HUES64 (cell line): ENCODE results near the gene RELN.
"Not testable (repeated sequence)": the region's sequence is repeated elsewhere in the genome, so short reads cannot be mapped to it uniquely, and the experiment has no call there.

ENCODE experiments used
- H3K27ac ChIP-seq: 2 replicates; pipeline ENCODE4 v1.7.0; 2013; ENCODE audit warnings: low read depth, low read length, inconsistent platforms
- H3K27me3 ChIP-seq: 2 replicates; pipeline ENCODE4 v1.6.1; 2013; ENCODE audit warnings: mild to moderate bottlenecking, low read length; ENCODE audit not compliant: insufficient read depth
- H3K36me3 ChIP-seq: 2 replicates; pipeline ENCODE4 v1.6.1; 2013; ENCODE audit warnings: mild to moderate bottlenecking, low read length; ENCODE audit not compliant: insufficient read depth
- H3K4me1 ChIP-seq: 2 replicates; pipeline ENCODE4 v1.6.1; 2013; ENCODE audit warnings: mild to moderate bottlenecking, low read length, moderate library complexity; ENCODE audit not compliant: insufficient read depth
- H3K4me3 ChIP-seq: 2 replicates; pipeline ENCODE4 v1.5.1; 2013; ENCODE audit warnings: mild to moderate bottlenecking, low read length, moderate library complexity
- H3K9ac ChIP-seq: 2 replicates; pipeline ENCODE4 v1.6.1; 2013; ENCODE audit warnings: mild to moderate bottlenecking, low read depth, low read length
- H3K9me3 ChIP-seq: 2 replicates; pipeline ENCODE4 v1.6.1; 2013; ENCODE audit warnings: low read depth, low read length; ENCODE audit not compliant: insufficient read depth
- WGBS: fragments of 150-250, 120-280 bp; methylation state at CpG from one replicate; pipeline ENCODE4 v1.1.7; 2013; ENCODE audit warnings: missing lambda C conversion rate; 5-methylcytosine and 5-hydroxymethylcytosine counted together

The RELN gene

GRCh38 chr7:103525937-103526336, 463.5 kb downstream of the RELN start:
- no peaks in the 10 kb centered on the region for H3K36me3 ChIP-seq
- H3K4me1 ChIP-seq, result peaks cover 5% of the 10 kb centered on the region; the same call in 1 of the 2 replicates
- no peaks in the 10 kb centered on the region for H3K27me3 ChIP-seq
- H3K27ac ChIP-seq, result no peak overlapping the region
- no peaks in the 10 kb centered on the region for H3K9me3 ChIP-seq
- H3K4me3 ChIP-seq, result no peak overlapping the region
- 67% methylated on average over 1 of the region's 1 CpG for WGBS
- no peak overlapping the region for H3K9ac ChIP-seq

DNA sequence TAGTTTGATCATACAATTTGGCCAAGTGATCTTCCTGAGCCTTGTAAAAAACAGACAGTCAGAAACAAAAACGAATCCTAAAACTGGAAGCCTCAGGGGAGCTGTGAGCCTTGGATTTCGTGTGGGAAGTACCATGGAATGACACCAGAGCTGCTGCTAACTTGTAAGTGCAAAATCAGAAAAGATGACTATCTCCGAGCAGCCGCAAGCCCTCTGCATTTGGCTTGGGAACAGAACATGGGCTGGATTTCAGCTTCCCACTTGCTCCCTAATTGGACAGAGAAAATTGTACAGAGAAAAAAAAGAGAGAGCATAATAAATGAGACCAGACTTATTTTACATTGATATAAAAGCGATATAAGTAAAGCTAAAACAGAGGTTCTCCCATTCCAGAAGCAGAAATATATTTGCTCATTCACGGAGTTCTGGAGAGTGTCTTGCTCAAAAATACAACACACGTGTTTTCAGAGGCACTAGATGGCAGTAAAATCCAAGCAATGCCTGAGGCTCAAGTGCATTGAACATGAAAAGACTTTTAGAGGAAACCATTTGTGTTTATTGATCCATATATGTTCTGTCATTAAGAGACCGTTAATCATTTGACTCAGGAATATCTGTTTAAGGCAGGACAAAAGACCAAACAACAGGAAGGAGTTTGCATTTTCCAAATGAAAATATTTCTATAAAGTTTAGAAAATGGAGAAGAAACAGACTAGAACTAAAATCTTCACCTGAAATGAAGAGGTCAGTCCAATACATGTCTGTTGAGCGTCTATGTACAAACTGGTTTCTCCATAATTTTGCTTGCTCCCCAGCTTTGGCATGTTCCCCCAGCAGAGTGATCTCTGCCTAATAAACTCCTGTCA, 465.2 kb downstream of the RELN start:
- H3K9me3 ChIP-seq, result no peaks in the 10 kb centered on the region
- WGBS, result 67% methylated on average over 9 of the region's 9 CpGs
- no peak overlapping the region for H3K27ac ChIP-seq
- H3K4me3 ChIP-seq, result no peak overlapping the region
- H3K9ac ChIP-seq, result no peak overlapping the region
- H3K4me1 ChIP-seq, result peaks cover 5% of the 10 kb centered on the region; the same call in 1 of the 2 replicates
- H3K36me3 ChIP-seq, result no peaks in the 10 kb centered on the region
- no peaks in the 10 kb centered on the region for H3K27me3 ChIP-seq

GRCh38 chr7:103521937-103522336, 467.5 kb downstream of the RELN start:
- WGBS, result 68% methylated on average over 2 of the region's 6 CpGs
- Histone ChIP-seq H3K9ac (no peak overlapping the region), H3K9me3 (no peaks in the 10 kb centered on the region), H3K27ac (no peak overlapping the region), H3K4me1 (peaks cover 5% of the 10 kb centered on the region; the same call in 1 of the 2 replicates), H3K36me3 (no peaks in the 10 kb centered on the region), H3K27me3 (no peaks in the 10 kb centered on the region), H3K4me3 (no peak overlapping the region)

GRCh38 chr7:103504505-103505135, 484.8 kb downstream of the RELN start:
- WGBS, result 77% methylated on average over 13 of the region's 13 CpGs
- Histone ChIP-seq H3K27ac (no peak overlapping the region), H3K27me3 (no peaks in the 10 kb centered on the region), H3K36me3 (no peaks in the 10 kb centered on the region), H3K9ac (no peak overlapping the region), H3K4me1 (no peaks in the 10 kb centered on the region), H3K9me3 (no peaks in the 10 kb centered on the region), H3K4me3 (no peak overlapping the region)

DNA sequence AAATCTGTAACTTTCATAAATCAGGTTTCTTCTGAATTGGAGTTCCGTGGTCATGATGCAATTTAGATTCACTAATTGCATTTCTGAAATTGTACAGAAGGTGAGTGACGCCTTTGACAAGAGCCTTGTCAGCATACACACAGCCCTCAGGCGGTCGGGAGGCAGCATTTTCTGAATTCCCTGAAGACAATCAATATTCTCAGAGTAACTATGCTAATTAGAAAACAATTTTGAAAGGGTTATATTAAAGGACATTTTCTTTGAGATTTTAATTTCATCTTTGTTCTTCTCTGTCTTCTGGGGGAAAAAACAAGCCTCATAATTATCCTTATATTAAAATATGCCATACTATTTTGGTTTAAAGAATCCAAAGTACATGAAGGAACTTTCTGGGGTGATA, 488.3 kb downstream of the RELN start:
- Histone ChIP-seq H3K4me3 (no peak overlapping the region), H3K27ac (no peak overlapping the region), H3K27me3 (no peaks in the 10 kb centered on the region), H3K9ac (no peak overlapping the region), H3K4me1 (no peaks in the 10 kb centered on the region), H3K9me3 (no peaks in the 10 kb centered on the region), H3K36me3 (no peaks in the 10 kb centered on the region)
- WGBS, result 89% methylated on average over 4 of the region's 4 CpGs

- Histone ChIP-seq H3K27ac (no peak overlapping the region), H3K27me3 (no peaks in the 10 kb centered on the region), H3K36me3 (no peaks in the 10 kb centered on the region), H3K4me1 (no peaks in the 10 kb centered on the region), H3K4me3 (no peak overlapping the region), H3K9me3 (no peaks in the 10 kb centered on the region), H3K9ac (no peak overlapping the region)
- no CpG with 5 or more reads among the region's 1 CpG for WGBS
These were observed 489.5 kb downstream of the RELN start for GRCh38 chr7:103499976-103500375.

DNA sequence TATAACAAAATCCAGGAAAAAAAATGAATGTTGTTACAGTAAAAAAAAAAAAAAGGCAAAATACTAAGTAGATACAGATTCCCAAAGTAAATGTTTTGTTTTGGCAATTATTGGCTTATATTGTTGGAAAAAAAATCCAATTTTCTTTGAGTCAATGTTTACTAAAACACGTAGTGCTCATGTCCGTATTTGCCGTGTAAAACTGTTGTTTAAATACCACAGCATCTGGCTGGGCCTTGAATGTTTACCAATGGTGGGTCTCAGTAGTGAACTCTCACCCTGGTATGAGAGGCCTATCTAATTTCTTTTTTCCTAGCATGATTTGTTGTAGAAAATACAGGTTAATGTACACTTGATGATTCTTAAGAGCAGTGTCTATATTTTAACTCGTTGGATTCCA, 502.0 kb downstream of the RELN start:
- Histone ChIP-seq H3K27ac (no peak overlapping the region), H3K9me3 (no peaks in the 10 kb centered on the region), H3K4me1 (no peaks in the 10 kb centered on the region), H3K27me3 (no peaks in the 10 kb centered on the region), H3K9ac (no peak overlapping the region), H3K36me3 (no peaks in the 10 kb centered on the region), H3K4me3 (no peak overlapping the region)
- WGBS, result 94% methylated on average over 3 of the region's 4 CpGs

DNA sequence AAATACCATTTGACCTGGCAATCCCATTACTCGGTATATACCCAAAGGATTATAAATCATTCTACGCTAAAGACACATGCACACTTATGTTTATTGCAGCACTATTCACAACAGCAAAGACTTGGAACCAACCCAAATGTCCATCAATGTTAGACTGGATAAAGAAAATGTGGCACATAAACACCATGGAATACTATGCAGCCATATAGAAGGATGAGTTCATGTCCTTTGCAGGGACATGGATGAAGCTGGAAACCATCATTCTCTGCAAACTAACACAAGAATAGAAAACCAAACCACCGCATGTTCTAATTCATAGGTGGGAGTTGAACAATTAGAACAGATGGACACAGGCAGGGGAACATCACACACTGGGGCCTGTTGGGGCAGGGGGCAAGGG, 502.6 kb downstream of the RELN start:
- 92% methylated on average over 3 of the region's 3 CpGs for WGBS
- H3K9me3 ChIP-seq, H3K27ac ChIP-seq, H3K4me1 ChIP-seq, H3K9ac ChIP-seq, H3K27me3 ChIP-seq, H3K4me3 ChIP-seq, H3K36me3 ChIP-seq: not testable (repeated sequence)

DNA sequence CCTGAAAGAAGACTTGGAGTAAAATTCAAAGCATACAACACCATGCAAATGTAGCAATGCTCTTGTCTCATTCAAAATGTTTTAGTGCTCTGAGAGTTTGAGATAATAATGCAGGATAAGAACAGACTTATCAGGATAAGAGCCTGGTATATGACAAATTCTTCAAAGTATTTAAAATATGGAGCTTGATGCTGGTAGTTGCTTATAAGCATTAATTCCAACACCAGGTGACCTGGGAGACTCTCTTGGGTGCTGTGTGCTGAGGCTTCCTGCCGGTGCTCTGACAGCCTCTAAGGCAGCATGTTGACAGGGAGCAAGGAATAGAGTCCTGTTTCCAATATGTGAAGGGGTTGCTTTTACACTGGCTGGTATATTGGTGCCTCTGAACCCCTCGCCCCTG, 508.7 kb downstream of the RELN start:
- Histone ChIP-seq H3K9me3 (no peaks in the 10 kb centered on the region), H3K4me1 (no peaks in the 10 kb centered on the region), H3K9ac (no peak overlapping the region), H3K27ac (no peak overlapping the region), H3K4me3 (no peak overlapping the region), H3K36me3 (no peaks in the 10 kb centered on the region), H3K27me3 (no peaks in the 10 kb centered on the region)
- WGBS, result 90% methylated on average over 2 of the region's 2 CpGs

DNA sequence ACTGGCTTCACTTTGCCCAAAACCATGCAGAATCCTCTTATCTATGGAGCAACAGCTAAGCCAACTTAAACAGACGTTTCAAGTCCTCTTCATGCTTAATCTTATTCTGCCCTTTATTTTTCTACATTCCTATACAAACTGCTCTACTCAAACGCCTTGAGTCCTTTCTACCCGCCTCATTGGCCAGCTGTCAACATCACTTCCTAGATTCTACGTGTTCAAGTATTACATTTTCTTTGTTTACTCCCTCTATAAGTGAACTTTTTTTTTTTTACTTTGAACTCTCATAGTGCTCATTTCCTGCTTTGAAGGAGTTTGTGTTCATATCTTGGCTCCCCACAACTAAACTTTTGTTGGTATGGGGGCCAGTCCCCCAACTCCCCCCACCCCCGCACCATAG, 514.5 kb downstream of the RELN start:
- no peaks in the 10 kb centered on the region for H3K9me3 ChIP-seq
- H3K9ac ChIP-seq, result no peak overlapping the region
- H3K36me3 ChIP-seq, result no peaks in the 10 kb centered on the region
- 71% methylated on average over 4 of the region's 5 CpGs for WGBS
- H3K27me3 ChIP-seq, result no peaks in the 10 kb centered on the region
- H3K4me1 ChIP-seq, result no peaks in the 10 kb centered on the region
- no peak overlapping the region for H3K27ac ChIP-seq
- H3K4me3 ChIP-seq, result no peak overlapping the region

DNA sequence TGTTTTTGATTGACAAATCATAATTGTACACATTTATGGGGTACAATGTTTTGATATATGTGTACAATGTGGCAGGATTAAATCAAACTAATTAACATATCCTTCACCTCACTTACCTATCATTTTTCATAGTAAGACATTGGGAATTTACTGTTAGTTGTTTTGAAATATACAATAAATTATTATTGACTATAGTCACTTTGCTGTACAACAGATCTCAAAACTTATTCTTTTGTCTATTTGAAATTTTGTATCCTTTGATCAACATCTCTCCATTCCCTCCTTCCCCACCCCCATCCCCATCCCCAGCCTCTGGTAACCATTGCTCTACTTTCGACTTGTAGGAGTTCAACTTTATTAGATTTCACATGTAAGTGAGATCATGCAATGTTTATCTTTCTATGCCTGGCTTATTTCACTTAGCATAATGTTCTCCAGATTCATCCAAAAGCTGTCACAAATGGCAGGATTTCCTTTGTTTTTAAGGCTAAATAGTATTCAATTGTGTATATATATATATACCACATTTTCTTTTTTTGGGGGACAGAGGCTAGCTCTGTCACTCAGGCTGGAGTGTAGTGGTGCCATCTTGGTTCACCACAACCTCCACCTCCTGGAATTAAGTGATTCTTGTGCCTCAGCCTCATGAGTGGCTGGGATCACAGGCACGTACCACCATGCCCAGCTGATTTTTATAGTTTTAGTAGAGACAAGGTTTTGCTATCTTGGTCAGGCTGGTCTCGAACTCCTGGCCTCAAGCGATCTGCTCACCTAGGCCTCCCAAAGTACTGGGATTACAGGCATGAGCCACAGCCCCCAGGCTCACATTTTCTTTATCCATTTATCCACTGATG, 520.1 kb downstream of the RELN start:
- H3K27me3 ChIP-seq, result no peaks in the 10 kb centered on the region
- no peaks in the 10 kb centered on the region for H3K4me1 ChIP-seq
- H3K4me3 ChIP-seq, result no peak overlapping the region
- H3K36me3 ChIP-seq, result no peaks in the 10 kb centered on the region
- H3K9ac ChIP-seq, result no peak overlapping the region
- 89% methylated on average over 3 of the region's 4 CpGs for WGBS
- no peak overlapping the region for H3K27ac ChIP-seq
- H3K9me3 ChIP-seq, result no peaks in the 10 kb centered on the region
